Fibroblast of pulmonary artery (primary cell): Measurements from ENCODE around the gene KMT2C.

Source experiments
- DNase-seq: peaks from one replicate; pipeline ENCODE4 v3.0.0-alpha.2; 2010; ENCODE audit warnings: low read depth
- H3K4me3 ChIP-seq: replicated peaks from 2 replicates; pipeline ENCODE4 v1.5.1; 2011; ENCODE audit warnings: low read depth, mild to moderate bottlenecking, control low read depth, low read length, moderate library complexity
- CTCF ChIP-seq: IDR thresholded peaks from 2 replicates; pipeline ENCODE4 v1.5.1; 2011; ENCODE audit warnings: mild to moderate bottlenecking, control low read depth, low read length, inconsistent platforms; ENCODE audit errors: missing control alignments

KMT2C gene

GRCh38 chr7:152133804-152134203 lies 302.0 kb downstream of the KMT2C start:
- no peak for DNase-seq
- no peak overlapping the region for H3K4me3 ChIP-seq
- no peak for TF ChIP-seq CTCF

- DNase-seq: no peak
- TF ChIP-seq CTCF: no peak
These were observed 303.0 kb downstream of the KMT2C start for GRCh38 chr7:152132812-152133211.

GRCh38 chr7:152131981-152132494 lies 303.8 kb downstream of the KMT2C start:
- no peak for TF ChIP-seq CTCF
- H3K4me3 ChIP-seq: no peak overlapping the region
- no peak for DNase-seq

More at GRCh38 chr7:152132812-152133211, 303.0 kb downstream of the KMT2C start:
- H3K4me3 ChIP-seq: no peak overlapping the region

- no peak for DNase-seq
- H3K4me3 ChIP-seq: no peak overlapping the region
- no peak for TF ChIP-seq CTCF
These were observed 304.9 kb downstream of the KMT2C start for GRCh38 chr7:152130658-152131590.

- no peak for TF ChIP-seq CTCF
- no peak for DNase-seq
- no peak overlapping the region for H3K4me3 ChIP-seq
These were observed 306.1 kb downstream of the KMT2C start for GRCh38 chr7:152129682-152130081.

- DNase-seq: no peak
- no peak for TF ChIP-seq CTCF
These were observed 306.9 kb downstream of the KMT2C start for GRCh38 chr7:152128741-152129461.

More at GRCh38 chr7:152128741-152129461, 306.9 kb downstream of the KMT2C start:
- H3K4me3 ChIP-seq: no peak overlapping the region
